Measurements from ENCODE around the gene AUP1. TPM values are rescaled to one million over a fixed set of nuclear protein-coding genes. Genes with fewer than 3 reads are reported as not detected.

The AUP1 gene
- total RNA-seq, 1 donor from 2014 or later: 119 TPM

- H3K27ac ChIP-seq: no peak overlapping the region
- H3K27me3 ChIP-seq: no peaks in the 10 kb centered on the region
- ATAC-seq: no peak
- intact Hi-C loops (cut with DNase I): no loop called here
- no peak for DNase-seq
- peaks cover 22% of the 10 kb centered on the region for H3K36me3 ChIP-seq
- no peak for TF ChIP-seq CTCF (IDR thresholded peaks at IDR 0.05)
- H3K4me3 ChIP-seq: no peak overlapping the region
- no peaks in the 10 kb centered on the region for H3K9me3 ChIP-seq
- peaks cover 22% of the 10 kb centered on the region for H3K4me1 ChIP-seq
Measured at GRCh38 chr2:74526649-74527230, 2.8 kb downstream of the AUP1 start.

GRCh38 chr2:74525717-74526648 lies 3.5 kb downstream of the AUP1 start, which contains the start of gene DQX1:
TSS of gene DQX1 (minus strand) at chr2:74526231. CDS start at chr2:74525729, 502 bp downstream.
- intact Hi-C loops (cut with DNase I): no loop called here
- no peak for DNase-seq
- peaks cover 15% of the 10 kb centered on the region for H3K4me1 ChIP-seq
- no peak for ATAC-seq
- no peaks in the 10 kb centered on the region for H3K9me3 ChIP-seq
- no peaks in the 10 kb centered on the region for H3K27me3 ChIP-seq
- no peak for TF ChIP-seq CTCF (IDR thresholded peaks at IDR 0.05)
- H3K27ac ChIP-seq: no peak within 1 kb of the TSS
- peaks cover 22% of the 10 kb centered on the region for H3K36me3 ChIP-seq
- H3K4me3 ChIP-seq: no peak within 1 kb of the TSS

GRCh38 chr2:74524955-74525716 lies 4.4 kb downstream of the AUP1 start:
- peaks cover 22% of the 10 kb centered on the region for H3K36me3 ChIP-seq
- H3K9me3 ChIP-seq: no peaks in the 10 kb centered on the region
- H3K4me1 ChIP-seq: peaks cover 10% of the 10 kb centered on the region
- no peak for DNase-seq
- peaks cover 5% of the 10 kb centered on the region for H3K27me3 ChIP-seq
- no peak for ATAC-seq
- no peak overlapping the region for H3K4me3 ChIP-seq
- H3K27ac ChIP-seq: no peak overlapping the region
- TF ChIP-seq CTCF (IDR thresholded peaks at IDR 0.05): no peak
- intact Hi-C loops (cut with DNase I): no loop called here

DNA sequence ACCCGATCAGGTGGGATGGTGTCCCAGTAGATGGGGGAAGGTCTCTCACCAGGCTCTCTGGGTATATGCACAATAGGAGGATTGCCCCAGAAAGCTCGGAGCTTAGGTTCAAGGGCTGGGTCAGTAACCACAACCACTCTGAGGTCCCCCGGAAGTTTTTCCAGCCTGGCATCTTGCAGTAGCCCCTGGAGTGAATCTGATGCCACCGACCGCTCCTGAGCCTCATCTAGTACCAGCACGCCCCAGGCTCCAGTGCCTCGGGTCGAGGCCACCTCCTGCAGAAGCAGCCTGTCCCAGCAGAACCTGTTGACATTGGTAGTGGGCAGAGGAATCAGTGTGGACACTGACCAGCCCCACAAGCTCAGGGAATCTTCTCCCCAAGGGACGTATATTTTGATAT lies 5.5 kb downstream of the AUP1 start:
- no peak overlapping the region for H3K27ac ChIP-seq
- intact Hi-C loops (cut with DNase I): no loop called here
- H3K27me3 ChIP-seq: peaks cover 16% of the 10 kb centered on the region
- peaks cover 22% of the 10 kb centered on the region for H3K36me3 ChIP-seq
- H3K4me3 ChIP-seq: no peak overlapping the region
- no peaks in the 10 kb centered on the region for H3K9me3 ChIP-seq
- no peak for TF ChIP-seq CTCF (IDR thresholded peaks at IDR 0.05)
- H3K4me1 ChIP-seq: peaks cover 10% of the 10 kb centered on the region
- DNase-seq: no peak
- no peak for ATAC-seq

GRCh38 chr2:74522516-74522915 lies 7.0 kb downstream of the AUP1 start:
- no peak for TF ChIP-seq CTCF (IDR thresholded peaks at IDR 0.05)
- no peaks in the 10 kb centered on the region for H3K9me3 ChIP-seq
- intact Hi-C loops (cut with DNase I): no loop called here

More at GRCh38 chr2:74522516-74522915, 7.0 kb downstream of the AUP1 start:
- DNase-seq: no peak
- ATAC-seq: no peak
- H3K4me3 ChIP-seq: no peak overlapping the region
- no peaks in the 10 kb centered on the region for H3K4me1 ChIP-seq
- H3K27ac ChIP-seq: no peak overlapping the region
- peaks cover 30% of the 10 kb centered on the region for H3K27me3 ChIP-seq
- H3K36me3 ChIP-seq: peaks cover 17% of the 10 kb centered on the region

All from upper lobe of right lung (tissue), 1 donor.